ENCODE results near the gene PSMD3.

DNA sequence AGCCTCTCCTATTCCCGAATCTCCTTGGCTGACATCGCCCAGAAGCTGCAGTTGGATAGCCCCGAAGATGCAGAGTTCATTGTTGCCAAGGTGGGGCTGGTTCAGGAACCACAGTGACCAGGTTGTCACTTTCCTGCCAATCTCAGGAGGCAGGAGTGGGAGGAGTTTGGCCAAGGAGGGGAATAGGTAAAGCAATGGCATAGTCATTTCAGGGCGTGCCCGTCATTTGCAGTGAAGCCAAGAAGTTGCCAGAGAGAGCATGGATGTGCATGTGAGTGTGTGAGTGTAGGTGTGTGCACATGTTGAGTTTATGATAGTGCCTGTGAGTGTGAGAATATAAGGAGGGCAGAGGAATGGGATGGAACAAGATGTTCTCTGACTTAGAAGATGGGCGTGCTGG, 14.8 kb downstream of the PSMD3 start:
- TF ChIP-seq EZH2phosphoT487 (IDR thresholded peaks at IDR 0.05; ENCODE audit: low read depth, severe bottlenecking, unreplicated experiment) (no peak), EZH2 (IDR thresholded peaks at IDR 0.05; ENCODE audit: borderline replicate concordance) (no peak)
- TF ChIP-seq, protein P1, sequence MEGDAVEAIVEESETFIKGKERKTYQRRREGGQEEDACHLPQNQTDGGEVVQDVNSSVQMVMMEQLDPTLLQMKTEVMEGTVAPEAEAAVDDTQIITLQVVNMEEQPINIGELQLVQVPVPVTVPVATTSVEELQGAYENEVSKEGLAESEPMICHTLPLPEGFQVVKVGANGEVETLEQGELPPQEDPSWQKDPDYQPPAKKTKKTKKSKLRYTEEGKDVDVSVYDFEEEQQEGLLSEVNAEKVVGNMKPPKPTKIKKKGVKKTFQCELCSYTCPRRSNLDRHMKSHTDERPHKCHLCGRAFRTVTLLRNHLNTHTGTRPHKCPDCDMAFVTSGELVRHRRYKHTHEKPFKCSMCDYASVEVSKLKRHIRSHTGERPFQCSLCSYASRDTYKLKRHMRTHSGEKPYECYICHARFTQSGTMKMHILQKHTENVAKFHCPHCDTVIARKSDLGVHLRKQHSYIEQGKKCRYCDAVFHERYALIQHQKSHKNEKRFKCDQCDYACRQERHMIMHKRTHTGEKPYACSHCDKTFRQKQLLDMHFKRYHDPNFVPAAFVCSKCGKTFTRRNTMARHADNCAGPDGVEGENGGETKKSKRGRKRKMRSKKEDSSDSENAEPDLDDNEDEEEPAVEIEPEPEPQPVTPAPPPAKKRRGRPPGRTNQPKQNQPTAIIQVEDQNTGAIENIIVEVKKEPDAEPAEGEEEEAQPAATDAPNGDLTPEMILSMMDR (IDR thresholded peaks at IDR 0.05; ENCODE audit: poor library complexity): no peak
